GM12872 (cell line): ENCODE results near the gene PNLIPRP2.

Experiments used
- TF ChIP-seq, protein P1 (sequence below): IDR thresholded peaks from 3 replicates; pipeline ENCODE4 v1.5.1; 2011; ENCODE audit warnings: low read depth, mild to moderate bottlenecking, low read length, moderate library complexity; ENCODE audit not compliant: insufficient read depth

PNLIPRP2 gene

DNA sequence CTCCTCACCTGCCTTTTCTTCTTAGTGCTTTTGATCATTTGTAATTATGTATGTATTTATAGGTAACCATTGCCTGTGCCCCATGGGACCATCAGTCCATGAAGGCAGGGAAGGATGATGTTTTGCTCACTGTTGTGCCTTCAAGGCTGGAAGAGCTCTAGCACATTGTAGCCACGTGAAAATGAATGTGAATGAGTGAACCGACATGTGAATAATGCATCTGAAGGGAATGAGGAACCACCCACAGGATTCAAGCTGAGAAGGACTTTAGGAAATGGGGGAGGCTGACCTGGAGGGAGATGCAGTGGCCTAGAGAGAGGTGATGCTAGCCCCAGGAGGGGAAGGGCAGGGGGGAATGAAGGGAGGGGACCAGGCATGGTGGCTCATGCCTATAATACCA lies 6.0 kb upstream of the PNLIPRP2 start:
- TF ChIP-seq, protein P1, sequence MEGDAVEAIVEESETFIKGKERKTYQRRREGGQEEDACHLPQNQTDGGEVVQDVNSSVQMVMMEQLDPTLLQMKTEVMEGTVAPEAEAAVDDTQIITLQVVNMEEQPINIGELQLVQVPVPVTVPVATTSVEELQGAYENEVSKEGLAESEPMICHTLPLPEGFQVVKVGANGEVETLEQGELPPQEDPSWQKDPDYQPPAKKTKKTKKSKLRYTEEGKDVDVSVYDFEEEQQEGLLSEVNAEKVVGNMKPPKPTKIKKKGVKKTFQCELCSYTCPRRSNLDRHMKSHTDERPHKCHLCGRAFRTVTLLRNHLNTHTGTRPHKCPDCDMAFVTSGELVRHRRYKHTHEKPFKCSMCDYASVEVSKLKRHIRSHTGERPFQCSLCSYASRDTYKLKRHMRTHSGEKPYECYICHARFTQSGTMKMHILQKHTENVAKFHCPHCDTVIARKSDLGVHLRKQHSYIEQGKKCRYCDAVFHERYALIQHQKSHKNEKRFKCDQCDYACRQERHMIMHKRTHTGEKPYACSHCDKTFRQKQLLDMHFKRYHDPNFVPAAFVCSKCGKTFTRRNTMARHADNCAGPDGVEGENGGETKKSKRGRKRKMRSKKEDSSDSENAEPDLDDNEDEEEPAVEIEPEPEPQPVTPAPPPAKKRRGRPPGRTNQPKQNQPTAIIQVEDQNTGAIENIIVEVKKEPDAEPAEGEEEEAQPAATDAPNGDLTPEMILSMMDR, result no peak

DNA sequence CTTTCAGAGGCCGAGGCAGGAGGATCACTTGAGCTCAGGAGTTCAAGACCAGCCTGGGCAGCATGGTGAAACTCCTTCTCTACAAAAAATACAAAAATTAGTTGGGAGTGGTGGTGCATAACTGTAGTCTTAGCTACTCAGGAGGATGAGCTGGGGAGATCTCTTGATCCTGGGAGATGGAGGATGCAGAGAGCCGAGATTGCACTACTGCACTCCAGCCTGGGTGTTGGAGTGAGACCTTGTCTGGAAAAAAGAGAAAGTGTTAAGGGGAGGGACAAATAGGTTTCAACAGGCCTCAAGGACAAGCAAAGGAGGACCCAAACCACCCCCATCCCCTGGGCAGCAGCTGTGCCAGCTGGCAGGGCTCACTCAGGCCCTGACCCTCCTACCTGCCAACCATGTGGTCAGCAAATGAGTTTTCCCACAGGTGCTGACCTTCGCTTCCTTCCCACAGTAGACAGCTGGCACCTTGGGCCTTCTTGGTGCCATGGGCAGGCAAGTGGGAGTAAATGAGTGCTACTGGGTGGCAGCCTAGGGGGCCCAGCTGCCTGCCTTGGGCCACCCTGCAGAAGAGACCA lies 5.5 kb upstream of the PNLIPRP2 start:
- TF ChIP-seq, protein P1, result no peak

GRCh38 chr10:116621476-116621875 lies 723 bp downstream of the PNLIPRP2 start:
- TF ChIP-seq, protein P1, result no peak

GRCh38 chr10:116621934-116622655 lies 1.3 kb downstream of the PNLIPRP2 start:
- TF ChIP-seq, protein P1, result no peak

GRCh38 chr10:116625845-116626244 lies 5.1 kb downstream of the PNLIPRP2 start:
- TF ChIP-seq, protein P1, result no peak

- TF ChIP-seq, protein P1, result no peak
Observed at GRCh38 chr10:116626815-116627214, 6.1 kb downstream of the PNLIPRP2 start.

- TF ChIP-seq, protein P1, result no peak
Observed at GRCh38 chr10:116627386-116627933, 6.7 kb downstream of the PNLIPRP2 start.
